Cardiac fibroblast (primary cell): ENCODE measurements around the gene PCNX2.
"Not testable (repeated sequence)": the region's sequence is repeated elsewhere in the genome, so short reads cannot be mapped to it uniquely, and the experiment has no call there.

Experiments used
- DNase-seq, 2 donors: peaks; one replicate each; pipeline versions ENCODE4 v3.0.0 to v3.0.0-alpha.2; 2010; ENCODE audit warnings: low read depth in 2 of 2
- H3K4me3 ChIP-seq, 2 donors: replicated peaks in 1 of 2; 1 replicate in 1 of 2; 2 replicates in 1 of 2; pipeline ENCODE4 v1.5.1; 2011; ENCODE audit warnings: low read depth in 2 of 2, low read length in 2 of 2, mild to moderate bottlenecking in 2 of 2, moderate library complexity in 1 of 2
- CTCF ChIP-seq: IDR thresholded peaks from one replicate; pipeline ENCODE4 v1.5.1; 2011; ENCODE audit warnings: low read depth, mild to moderate bottlenecking, low read length, inconsistent platforms

PCNX2 gene

GRCh38 chr1:233089251-233089650 lies 206.3 kb downstream of the PCNX2 start:
- TF ChIP-seq CTCF, result no peak
- H3K4me3 ChIP-seq, result no peak overlapping the region
- no peak for DNase-seq

- no peak overlapping the region for H3K4me3 ChIP-seq
- no peak for TF ChIP-seq CTCF
- DNase-seq, result no peak
These were observed 206.9 kb downstream of the PCNX2 start for GRCh38 chr1:233088613-233089012.

GRCh38 chr1:233086961-233087881 lies 208.3 kb downstream of the PCNX2 start:
- H3K4me3 ChIP-seq, result no peak overlapping the region
- no peak for DNase-seq
- no peak for TF ChIP-seq CTCF

GRCh38 chr1:233085566-233085965 lies 210.0 kb downstream of the PCNX2 start:
- TF ChIP-seq CTCF, result no peak
- DNase-seq, result peak in 1 of 2 donors; percentile 20

GRCh38 chr1:233082778-233083550 lies 212.6 kb downstream of the PCNX2 start:
- no peak for DNase-seq

More at GRCh38 chr1:233085566-233085965, 210.0 kb downstream of the PCNX2 start:
- H3K4me3 ChIP-seq, result no peak overlapping the region

GRCh38 chr1:233081735-233082134 lies 213.8 kb downstream of the PCNX2 start:
- peak in 1 of 2 donors; percentile 22 for DNase-seq
- H3K4me3 ChIP-seq, result no peak overlapping the region
- TF ChIP-seq CTCF, result no peak

More at GRCh38 chr1:233082778-233083550, 212.6 kb downstream of the PCNX2 start:
- no peak overlapping the region for H3K4me3 ChIP-seq
- TF ChIP-seq CTCF, result no peak

GRCh38 chr1:233080827-233081226 lies 214.7 kb downstream of the PCNX2 start:
- not testable (repeated sequence) for DNase-seq, H3K4me3 ChIP-seq
